Activated B cell treated with CpG ODN at 0.5 μM for 24 hours (primary cell): ENCODE data around the gene DBF4B. TPM values are rescaled to one million over a fixed set of nuclear protein-coding genes. Genes with fewer than 3 reads are reported as not detected.

ENCODE experiments used
- ATAC-seq: fragments of 200-7000 bp; cut with Tn5 transposase; one replicate; pipeline ENCODE4 v1.10.0; 2021; ENCODE audit warnings: low read depth, mild to moderate bottlenecking, moderate library complexity
- CTCF ChIA-PET: fragments of 350-600 bp; sonication (Branson Sonifier 250); formaldehyde crosslinking; loops from one replicate; lab custom pipeline; 2021; ENCODE audit warnings: antibody characterized with exemption; lab: Charles Lee
- POLR2A ChIA-PET: fragments of 350-600 bp; sonication (Branson Sonifier 250); formaldehyde crosslinking; loops from one replicate; lab custom pipeline; 2021; ENCODE audit warnings: antibody characterized with exemption; lab: Charles Lee
- DNase-seq: peaks from one replicate; pipeline ENCODE4 v3.0.0; 2022
- H3K27ac Mint-ChIP-seq: one replicate; pipeline ENCODE4 v1.8.0; 2020; ENCODE audit warnings: mixed read lengths
- H3K27me3 Mint-ChIP-seq: one replicate; pipeline ENCODE4 v1.8.0; 2021; ENCODE audit warnings: mixed read lengths
- H3K36me3 Mint-ChIP-seq: one replicate; pipeline ENCODE4 v1.8.0; 2021; ENCODE audit warnings: low read depth, mixed read lengths
- H3K4me1 Mint-ChIP-seq: one replicate; pipeline ENCODE4 v1.8.0; 2021; ENCODE audit warnings: mixed read lengths
- H3K4me3 Mint-ChIP-seq: one replicate; pipeline ENCODE4 v1.8.0; 2020; ENCODE audit warnings: mild to moderate bottlenecking, mixed read lengths
- H3K9me3 Mint-ChIP-seq: one replicate; pipeline ENCODE4 v1.8.0; 2020; ENCODE audit warnings: mixed read lengths
- intact Hi-C: fragments of 100-400 bp; cut with micrococcal nuclease; formaldehyde crosslinking; loops from one replicate; pipeline ENCODE4 v1.15.1; 2024
- total RNA-seq: library from RNA; stranded (reverse); gene quantifications from 2 replicates; pipeline ENCODE4 v1.2.3, GENCODE V29; 2022
- TF ChIP-seq, protein P1 (sequence below): fragments of 200-600 bp; IDR thresholded peaks from one replicate; pipeline ENCODE4 v1.8.0; 2022; ENCODE audit warnings: antibody characterized with exemption, mild to moderate bottlenecking

Gene DBF4B
- 10.3 and 13.8 TPM in 2 replicates for total RNA-seq

DNA sequence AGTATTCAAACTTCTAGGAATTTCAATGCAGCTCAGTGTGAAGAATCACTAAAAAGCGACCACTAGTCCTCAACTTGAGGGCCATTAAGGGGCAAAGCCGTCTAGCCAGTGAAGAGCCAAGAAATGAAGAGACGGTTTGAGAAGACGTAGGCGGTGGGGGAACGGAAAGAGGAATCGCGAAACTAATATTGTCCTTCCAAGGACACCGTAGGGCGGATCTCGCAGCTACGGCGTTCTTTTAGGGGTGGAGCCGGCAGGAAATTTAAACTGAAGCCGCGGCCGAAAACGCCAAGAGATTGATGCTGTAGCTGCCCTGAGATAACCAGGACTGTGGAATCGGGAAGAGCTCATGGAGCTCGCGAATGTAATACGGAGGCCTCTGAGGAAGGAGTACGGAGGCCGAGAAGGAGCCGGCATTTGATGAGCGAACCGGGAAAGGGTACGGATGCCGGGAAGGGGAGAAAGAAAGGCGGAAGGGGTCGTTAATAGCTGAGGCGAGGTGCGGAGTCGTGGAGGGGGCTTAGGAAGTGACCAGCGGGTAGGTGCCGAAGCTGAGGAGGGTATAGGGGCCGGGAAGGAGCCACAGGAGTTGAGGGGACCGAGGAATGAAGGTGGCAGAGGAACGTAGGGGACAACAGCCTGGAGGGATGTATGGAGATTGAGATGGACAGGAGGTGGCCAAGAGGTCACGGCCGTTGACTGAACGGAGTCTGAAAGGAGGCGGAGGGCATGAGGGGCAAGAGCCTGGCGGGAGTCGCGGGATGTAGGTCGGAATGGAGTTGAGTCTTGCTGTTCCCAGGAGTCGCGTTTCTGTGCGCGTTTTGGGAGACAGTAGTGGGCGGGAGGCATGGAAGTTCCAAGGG, at the start of gene DBF4B:
Gene DBF4B (plus strand): TSS at position 265 of the 863 bp plus-strand sequence. CDS start 156 bp downstream, at position 421.
- intact Hi-C loops: loop anchor here (1.0 to 10.0 kb wide), 3 partner anchors 19 to 186 kb away; partner anchors contain the start of genes CCDC43 and EFTUD2
- no peak within 1 kb of the TSS for H3K27ac Mint-ChIP-seq

DNA sequence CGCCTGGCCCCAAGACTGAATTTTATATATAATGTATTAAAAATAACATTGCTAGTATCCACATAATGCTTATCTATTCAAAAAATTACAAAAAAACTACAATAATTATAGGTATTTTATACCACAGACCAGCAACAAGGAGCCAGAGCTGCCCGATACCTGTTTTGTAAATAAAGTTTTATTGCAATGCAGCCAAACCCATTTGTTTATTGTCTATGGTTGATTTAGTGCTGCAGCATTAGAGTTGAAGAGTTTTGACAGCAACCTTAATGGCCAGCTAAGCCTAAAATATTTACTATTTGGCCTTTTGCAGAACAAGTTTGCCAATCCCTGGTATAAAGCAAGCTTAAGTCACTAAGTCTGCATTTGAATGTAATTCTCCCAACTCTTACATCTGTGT, 46.6 kb upstream of the DBF4B start:
- Mint-ChIP-seq H3K4me3 (no peak overlapping the region), H3K9me3 (no peaks in the 10 kb centered on the region), H3K27ac (no peak overlapping the region), H3K4me1 (no peaks in the 10 kb centered on the region), H3K27me3 (peaks cover 5% of the 10 kb centered on the region), H3K36me3 (no peaks in the 10 kb centered on the region)
- ATAC-seq (no peak), DNase-seq (no peak)
- TF ChIP-seq, protein P1, sequence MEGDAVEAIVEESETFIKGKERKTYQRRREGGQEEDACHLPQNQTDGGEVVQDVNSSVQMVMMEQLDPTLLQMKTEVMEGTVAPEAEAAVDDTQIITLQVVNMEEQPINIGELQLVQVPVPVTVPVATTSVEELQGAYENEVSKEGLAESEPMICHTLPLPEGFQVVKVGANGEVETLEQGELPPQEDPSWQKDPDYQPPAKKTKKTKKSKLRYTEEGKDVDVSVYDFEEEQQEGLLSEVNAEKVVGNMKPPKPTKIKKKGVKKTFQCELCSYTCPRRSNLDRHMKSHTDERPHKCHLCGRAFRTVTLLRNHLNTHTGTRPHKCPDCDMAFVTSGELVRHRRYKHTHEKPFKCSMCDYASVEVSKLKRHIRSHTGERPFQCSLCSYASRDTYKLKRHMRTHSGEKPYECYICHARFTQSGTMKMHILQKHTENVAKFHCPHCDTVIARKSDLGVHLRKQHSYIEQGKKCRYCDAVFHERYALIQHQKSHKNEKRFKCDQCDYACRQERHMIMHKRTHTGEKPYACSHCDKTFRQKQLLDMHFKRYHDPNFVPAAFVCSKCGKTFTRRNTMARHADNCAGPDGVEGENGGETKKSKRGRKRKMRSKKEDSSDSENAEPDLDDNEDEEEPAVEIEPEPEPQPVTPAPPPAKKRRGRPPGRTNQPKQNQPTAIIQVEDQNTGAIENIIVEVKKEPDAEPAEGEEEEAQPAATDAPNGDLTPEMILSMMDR: no peak
- POLR2A ChIA-PET: no interaction called here
- intact Hi-C loops: no loop called here
- CTCF ChIA-PET: no interaction called here

More for the DNA sequence above, at the start of gene DBF4B:
- DNase-seq (peak; percentile 65), ATAC-seq (peak; percentile 96)
- H3K36me3 Mint-ChIP-seq: peaks cover under 1% of the 10 kb centered on the region
- H3K4me3 Mint-ChIP-seq: no peak within 1 kb of the TSS
- ChIA-PET POLR2A (interaction anchor here (0.6 to 2.7 kb wide), 4 partner anchors 10 to 1723 kb away, joined by 3 to 21 read pairs (median 3); partner anchors contain the start of gene CCDC43), CTCF (no interaction called here)
- TF ChIP-seq, protein P1: no peak
- no peaks in the 10 kb centered on the region for H3K4me1 Mint-ChIP-seq
- peaks cover 10% of the 10 kb centered on the region for H3K27me3 Mint-ChIP-seq
- no peaks in the 10 kb centered on the region for H3K9me3 Mint-ChIP-seq

DNA sequence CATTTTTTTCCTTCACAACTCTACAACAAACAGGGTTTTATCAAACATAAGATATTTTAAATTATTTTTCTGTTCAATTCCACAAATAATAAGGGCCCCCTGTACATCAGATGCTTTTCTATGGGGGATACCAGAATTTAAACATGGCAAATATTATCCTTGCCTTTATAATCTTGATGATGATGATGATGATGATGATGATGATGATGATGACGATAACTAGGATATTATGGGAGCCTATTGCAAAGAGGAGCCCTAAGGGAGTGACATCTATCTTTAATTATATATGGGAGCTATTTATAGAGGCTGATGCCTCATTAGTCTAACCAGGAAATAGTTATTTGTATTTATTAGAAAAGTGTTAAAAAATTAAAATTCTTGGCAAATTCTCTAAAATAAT, 45.4 kb upstream of the DBF4B start:
- Mint-ChIP-seq H3K36me3 (no peaks in the 10 kb centered on the region), H3K4me1 (no peaks in the 10 kb centered on the region), H3K27me3 (peaks cover 2% of the 10 kb centered on the region), H3K27ac (no peak overlapping the region), H3K9me3 (no peaks in the 10 kb centered on the region), H3K4me3 (no peak overlapping the region)
- intact Hi-C loops: no loop called here
- no peak for DNase-seq
- TF ChIP-seq, protein P1: no peak
- no peak for ATAC-seq
- POLR2A ChIA-PET: no interaction called here
- CTCF ChIA-PET: no interaction called here

- DNase-seq: no peak
- H3K27me3 Mint-ChIP-seq: peaks cover 2% of the 10 kb centered on the region
- intact Hi-C loops: no loop called here
- TF ChIP-seq, protein P1: no peak
- POLR2A ChIA-PET: no interaction called here
- H3K4me1 Mint-ChIP-seq: no peaks in the 10 kb centered on the region
- H3K36me3 Mint-ChIP-seq: no peaks in the 10 kb centered on the region
- CTCF ChIA-PET: interaction anchor here (0.5 kb wide), 1 partner anchor 132 kb away, joined by 3 read pairs; no protein-coding TSS in a partner anchor
- H3K4me3 Mint-ChIP-seq: no peak overlapping the region
- no peak for ATAC-seq
- no peak overlapping the region for H3K27ac Mint-ChIP-seq
- no peaks in the 10 kb centered on the region for H3K9me3 Mint-ChIP-seq
These were observed 43.6 kb upstream of the DBF4B start for GRCh38 chr17:44664867-44665266.

DNA sequence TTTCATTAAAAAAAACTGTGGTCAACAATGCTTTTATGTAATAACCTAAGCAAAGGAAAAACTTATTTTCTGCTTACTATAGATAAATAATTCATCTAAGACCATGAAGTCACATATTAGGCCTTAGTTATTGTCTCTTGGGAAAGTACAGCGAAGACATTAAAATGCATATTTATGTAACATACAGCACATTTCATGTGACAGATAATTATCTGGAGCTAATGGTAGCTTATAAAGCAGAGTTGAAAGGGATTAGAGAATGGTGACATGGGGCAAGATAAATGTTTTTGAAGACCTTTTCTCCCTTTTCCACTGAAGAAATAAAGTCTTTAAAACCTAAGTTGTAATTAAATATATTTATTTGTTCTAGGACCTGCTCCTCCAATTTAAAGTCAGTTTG, 42.5 kb upstream of the DBF4B start:
- Mint-ChIP-seq H3K9me3 (no peaks in the 10 kb centered on the region), H3K4me3 (no peak overlapping the region), H3K27ac (no peak overlapping the region), H3K4me1 (no peaks in the 10 kb centered on the region), H3K36me3 (no peaks in the 10 kb centered on the region), H3K27me3 (peaks cover 2% of the 10 kb centered on the region)
- DNase-seq (no peak), ATAC-seq (no peak)
- intact Hi-C loops: no loop called here
- ChIA-PET CTCF (no interaction called here), POLR2A (no interaction called here)
- TF ChIP-seq, protein P1: no peak
